Measurements from ENCODE around the gene USP24. TPM values are rescaled to one million over a fixed set of nuclear protein-coding genes. Genes with fewer than 3 reads are reported as not detected.

Gene USP24
- polyA plus RNA-seq, 6 donors from 2014 or later: 4.6 to 15.2 (median 8.5) TPM

DNA sequence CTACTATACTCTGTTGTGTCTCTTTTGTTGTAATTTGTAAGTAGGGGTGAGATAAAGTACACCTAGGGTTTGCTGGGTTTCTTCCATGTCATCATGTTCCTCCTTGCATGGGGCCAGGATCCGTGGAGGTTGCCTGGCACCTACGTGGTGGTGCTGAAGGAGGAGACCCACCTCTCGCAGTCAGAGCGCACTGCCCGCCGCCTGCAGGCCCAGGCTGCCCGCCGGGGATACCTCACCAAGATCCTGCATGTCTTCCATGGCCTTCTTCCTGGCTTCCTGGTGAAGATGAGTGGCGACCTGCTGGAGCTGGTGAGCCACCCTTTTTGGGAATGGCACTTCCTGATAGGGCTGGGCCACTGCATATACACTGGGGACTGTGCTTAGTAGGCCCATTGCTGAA is 171.4 kb downstream of the USP24 start:
- Mint-ChIP-seq H3K27ac (no peak overlapping the region), H3K9me3 (no peaks in the 10 kb centered on the region), H3K4me3 (no peak overlapping the region), H3K4me1 (peaks cover 0 to 3% (median 0%) of the 10 kb centered on the region in 3 donors), H3K36me3 (no peaks in the 10 kb centered on the region), H3K27me3 (peaks cover 20 to 49% (median 44%) of the 10 kb centered on the region in 3 donors)
- DNase-seq (no peak), ATAC-seq (ENCODE audit: low read depth in 2 of 2) (no peak)

DNA sequence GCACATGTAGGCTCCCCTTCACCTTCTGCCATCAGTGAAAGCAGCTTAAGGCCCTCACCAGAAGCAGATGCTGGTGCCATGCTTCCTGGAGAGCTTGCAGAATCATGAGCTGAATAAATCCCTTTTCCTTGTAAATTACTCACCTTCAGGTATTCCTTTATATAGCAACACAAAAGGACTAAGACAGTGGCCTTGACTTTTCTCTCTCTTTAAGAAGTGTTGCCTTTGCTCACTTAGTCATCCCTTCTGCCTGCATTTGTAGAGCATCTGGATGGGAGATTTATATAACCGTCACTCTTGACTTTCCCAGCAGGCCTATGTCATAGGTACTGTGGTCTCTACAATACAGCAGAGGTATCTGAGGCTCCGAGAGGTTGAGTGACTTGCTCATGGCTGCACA is 172.2 kb downstream of the USP24 start:
- Mint-ChIP-seq H3K9me3 (no peaks in the 10 kb centered on the region), H3K27me3 (peaks cover 27 to 57% (median 50%) of the 10 kb centered on the region in 3 donors), H3K36me3 (no peaks in the 10 kb centered on the region), H3K4me3 (no peak overlapping the region), H3K27ac (no peak overlapping the region), H3K4me1 (peaks cover 0 to 3% (median 0%) of the 10 kb centered on the region in 3 donors)
- no peak for ATAC-seq (ENCODE audit: low read depth in 2 of 2)
- no peak for DNase-seq

DNA sequence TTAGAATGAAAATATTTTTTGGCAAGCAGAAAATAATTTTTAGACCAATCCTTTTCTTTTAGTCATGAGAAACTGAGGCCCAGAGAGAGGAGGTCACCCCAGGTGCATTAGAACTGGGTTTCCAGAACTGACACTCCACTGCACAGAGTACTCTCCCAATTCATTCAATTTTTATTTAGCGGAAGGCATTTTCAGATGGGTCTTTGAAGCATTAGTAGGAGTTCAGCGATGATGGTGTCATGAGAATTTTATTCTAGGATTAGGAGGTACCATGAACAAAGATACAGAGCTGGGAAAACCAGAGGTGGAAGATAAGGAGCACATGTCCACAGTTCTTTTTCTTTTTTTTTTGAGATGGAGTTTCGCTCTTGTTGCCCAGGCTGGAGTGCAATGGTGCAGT is 173.6 kb downstream of the USP24 start:
- no peaks in the 10 kb centered on the region for H3K9me3 Mint-ChIP-seq
- H3K27ac Mint-ChIP-seq: no peak overlapping the region
- DNase-seq (no peak), ATAC-seq (ENCODE audit: low read depth in 2 of 2) (no peak)
- H3K27me3 Mint-ChIP-seq: peaks cover 38 to 60% (median 59%) of the 10 kb centered on the region in 3 donors
- no peaks in the 10 kb centered on the region for H3K36me3 Mint-ChIP-seq
- H3K4me3 Mint-ChIP-seq: no peak overlapping the region
- H3K4me1 Mint-ChIP-seq: peaks cover 0 to 3% (median 0%) of the 10 kb centered on the region in 3 donors

DNA sequence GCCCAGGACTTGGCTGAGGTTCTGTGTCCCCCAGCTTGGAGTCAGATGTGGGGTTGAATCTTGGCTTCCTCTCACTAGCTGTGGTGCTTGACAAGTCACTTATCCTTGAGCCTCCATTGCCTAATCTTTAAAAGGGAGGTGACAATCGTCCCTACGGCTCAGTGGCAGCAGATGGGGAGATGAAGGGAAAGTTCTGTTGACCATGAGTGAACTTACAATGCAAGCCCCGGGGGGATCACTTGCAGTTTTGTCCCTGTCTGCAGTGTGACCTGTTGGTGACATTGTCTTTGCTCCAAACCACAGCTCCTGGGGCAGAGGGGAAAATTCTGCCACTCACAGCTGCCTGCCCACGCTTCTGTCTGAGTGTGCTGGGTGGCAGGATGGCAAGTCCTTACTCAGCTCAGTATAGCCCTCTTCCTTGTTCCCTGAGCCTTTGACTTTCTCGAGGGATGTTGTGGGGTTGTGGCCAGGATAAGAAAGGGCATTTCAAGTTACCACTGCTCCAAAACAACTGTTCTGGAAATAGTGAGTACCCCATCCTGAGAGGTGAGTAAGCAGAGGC is 174.2 kb downstream of the USP24 start:
- no peak overlapping the region for H3K4me3 Mint-ChIP-seq
- H3K36me3 Mint-ChIP-seq: no peaks in the 10 kb centered on the region
- H3K27ac Mint-ChIP-seq: no peak overlapping the region
- no peaks in the 10 kb centered on the region for H3K9me3 Mint-ChIP-seq
- peaks cover 42 to 63% (median 63%) of the 10 kb centered on the region in 3 donors for H3K27me3 Mint-ChIP-seq
- H3K4me1 Mint-ChIP-seq: peaks cover 0 to 3% (median 0%) of the 10 kb centered on the region in 3 donors
- DNase-seq (no peak), ATAC-seq (ENCODE audit: low read depth in 2 of 2) (no peak)

DNA sequence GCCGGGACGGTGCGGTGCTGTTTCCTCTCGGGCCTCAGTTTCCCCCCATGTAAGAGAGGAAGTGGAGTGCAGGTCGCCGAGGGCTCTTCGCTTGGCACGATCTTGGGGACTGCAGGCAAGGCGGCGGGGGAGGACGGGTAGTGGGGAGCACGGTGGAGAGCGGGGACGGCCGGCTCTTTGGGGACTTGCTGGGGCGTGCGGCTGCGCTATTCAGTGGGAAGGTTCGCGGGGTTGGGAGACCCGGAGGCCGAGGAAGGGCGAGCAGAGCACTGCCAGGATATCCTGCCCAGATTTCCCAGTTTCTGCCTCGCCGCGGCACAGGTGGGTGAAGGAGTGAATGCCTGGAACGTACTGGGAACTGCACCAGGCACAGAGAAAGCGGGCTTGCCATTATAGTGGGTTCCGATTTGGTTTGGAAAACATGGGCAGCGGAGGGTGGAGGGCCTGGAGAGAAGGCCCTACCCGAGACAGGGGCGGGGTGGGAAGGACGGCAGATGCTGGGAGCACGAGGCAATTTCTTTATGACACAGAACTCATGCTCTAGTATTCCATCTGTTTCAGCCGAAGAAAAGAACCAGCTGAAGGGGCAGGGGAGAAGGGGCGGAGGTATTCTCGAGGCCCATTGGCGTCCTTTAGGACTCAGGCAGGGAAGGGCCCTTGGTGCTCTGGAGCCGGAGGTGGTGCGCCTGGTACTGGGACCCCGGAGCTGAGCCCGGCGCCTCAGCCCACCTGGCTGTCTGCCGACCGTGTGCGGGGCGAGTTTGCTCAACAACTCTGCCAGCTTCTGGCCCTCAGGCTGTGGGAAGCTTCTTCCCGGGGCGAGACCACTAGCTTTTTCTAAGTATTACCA is 174.9 kb downstream of the USP24 start:
- ATAC-seq (ENCODE audit: low read depth in 2 of 2) (no peak), DNase-seq (no peak)
- H3K27ac Mint-ChIP-seq: no peak overlapping the region
- H3K4me1 Mint-ChIP-seq: peaks cover 0 to 3% (median 0%) of the 10 kb centered on the region in 3 donors
- H3K36me3 Mint-ChIP-seq: no peaks in the 10 kb centered on the region
- peaks cover 48 to 70% (median 69%) of the 10 kb centered on the region in 3 donors for H3K27me3 Mint-ChIP-seq
- H3K4me3 Mint-ChIP-seq: peak overlapping the region in 1 of 8 donors; percentile 59
- H3K9me3 Mint-ChIP-seq: no peaks in the 10 kb centered on the region

DNA sequence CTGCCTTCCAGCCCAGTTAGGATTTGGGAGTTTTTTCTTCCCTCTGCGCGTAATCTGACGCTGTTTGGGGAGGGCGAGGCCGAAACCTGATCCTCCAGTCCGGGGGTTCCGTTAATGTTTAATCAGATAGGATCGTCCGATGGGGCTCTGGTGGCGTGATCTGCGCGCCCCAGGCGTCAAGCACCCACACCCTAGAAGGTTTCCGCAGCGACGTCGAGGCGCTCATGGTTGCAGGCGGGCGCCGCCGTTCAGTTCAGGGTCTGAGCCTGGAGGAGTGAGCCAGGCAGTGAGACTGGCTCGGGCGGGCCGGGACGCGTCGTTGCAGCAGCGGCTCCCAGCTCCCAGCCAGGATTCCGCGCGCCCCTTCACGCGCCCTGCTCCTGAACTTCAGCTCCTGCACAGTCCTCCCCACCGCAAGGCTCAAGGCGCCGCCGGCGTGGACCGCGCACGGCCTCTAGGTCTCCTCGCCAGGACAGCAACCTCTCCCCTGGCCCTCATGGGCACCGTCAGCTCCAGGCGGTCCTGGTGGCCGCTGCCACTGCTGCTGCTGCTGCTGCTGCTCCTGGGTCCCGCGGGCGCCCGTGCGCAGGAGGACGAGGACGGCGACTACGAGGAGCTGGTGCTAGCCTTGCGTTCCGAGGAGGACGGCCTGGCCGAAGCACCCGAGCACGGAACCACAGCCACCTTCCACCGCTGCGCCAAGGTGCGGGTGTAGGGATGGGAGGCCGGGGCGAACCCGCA is 175.7 kb downstream of the USP24 start, which contains the start of gene PCSK9:
Gene PCSK9, plus strand, starts transcription at position 207 of the 741 bp plus-strand sequence. Its CDS starts 290 bp downstream, at position 497.
- ATAC-seq (ENCODE audit: low read depth in 2 of 2) (no peak), DNase-seq (no peak)
- Mint-ChIP-seq H3K27me3 (peaks cover 53 to 78% (median 74%) of the 10 kb centered on the region in 3 donors), H3K9me3 (no peaks in the 10 kb centered on the region), H3K4me3 (peak within 1 kb of the TSS in 1 of 8 donors; percentile 59), H3K36me3 (no peaks in the 10 kb centered on the region), H3K27ac (peak within 1 kb of the TSS in 1 of 6 donors; percentile 90), H3K4me1 (peaks cover 0 to 3% (median 0%) of the 10 kb centered on the region in 3 donors)

DNA sequence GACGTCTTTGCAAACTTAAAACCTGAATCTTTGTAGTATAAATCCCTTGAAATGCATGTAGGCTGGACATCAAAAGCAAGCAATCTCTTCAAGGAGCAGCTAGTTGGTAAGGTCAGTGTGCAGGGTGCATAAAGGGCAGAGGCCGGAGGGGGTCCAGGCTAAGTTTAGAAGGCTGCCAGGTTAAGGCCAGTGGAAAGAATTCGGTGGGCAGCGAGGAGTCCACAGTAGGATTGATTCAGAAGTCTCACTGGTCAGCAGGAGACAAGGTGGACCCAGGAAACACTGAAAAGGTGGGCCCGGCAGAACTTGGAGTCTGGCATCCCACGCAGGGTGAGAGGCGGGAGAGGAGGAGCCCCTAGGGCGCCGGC is 176.2 kb downstream of the USP24 start:
- H3K4me1 Mint-ChIP-seq: peaks cover 0 to 3% (median 0%) of the 10 kb centered on the region in 3 donors
- H3K4me3 Mint-ChIP-seq: no peak overlapping the region
- peaks cover 55 to 80% (median 78%) of the 10 kb centered on the region in 3 donors for H3K27me3 Mint-ChIP-seq
- no peaks in the 10 kb centered on the region for H3K9me3 Mint-ChIP-seq
- DNase-seq: no peak
- ATAC-seq (ENCODE audit: low read depth in 2 of 2): no peak
- H3K27ac Mint-ChIP-seq: peak overlapping the region in 1 of 6 donors; percentile 90
- no peaks in the 10 kb centered on the region for H3K36me3 Mint-ChIP-seq

DNA sequence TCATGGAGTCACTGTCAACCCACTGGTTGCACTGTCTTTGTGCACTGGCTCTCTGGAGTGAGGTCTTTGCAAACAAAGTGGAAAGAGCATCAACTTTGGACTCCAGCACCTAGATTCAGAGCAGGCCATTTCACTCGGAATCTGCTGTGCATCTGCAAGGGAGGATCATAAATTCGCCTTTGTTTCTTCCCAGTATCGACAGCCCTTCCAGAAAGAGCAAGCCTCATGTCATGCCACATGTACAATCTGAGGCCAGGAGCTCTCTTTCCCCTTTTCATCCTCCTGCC is 176.7 kb downstream of the USP24 start:
- Mint-ChIP-seq H3K36me3 (peaks cover 0 to 2% of the 10 kb centered on the region in 2 donors), H3K4me3 (no peak overlapping the region), H3K9me3 (peaks cover 0 to under 1% (median 0%) of the 10 kb centered on the region in 7 donors), H3K27ac (no peak overlapping the region), H3K4me1 (peaks cover 0 to 3% (median 0%) of the 10 kb centered on the region in 3 donors), H3K27me3 (peaks cover 55 to 83% (median 77%) of the 10 kb centered on the region in 3 donors)
- DNase-seq (no peak), ATAC-seq (ENCODE audit: low read depth in 2 of 2) (no peak)

DNA sequence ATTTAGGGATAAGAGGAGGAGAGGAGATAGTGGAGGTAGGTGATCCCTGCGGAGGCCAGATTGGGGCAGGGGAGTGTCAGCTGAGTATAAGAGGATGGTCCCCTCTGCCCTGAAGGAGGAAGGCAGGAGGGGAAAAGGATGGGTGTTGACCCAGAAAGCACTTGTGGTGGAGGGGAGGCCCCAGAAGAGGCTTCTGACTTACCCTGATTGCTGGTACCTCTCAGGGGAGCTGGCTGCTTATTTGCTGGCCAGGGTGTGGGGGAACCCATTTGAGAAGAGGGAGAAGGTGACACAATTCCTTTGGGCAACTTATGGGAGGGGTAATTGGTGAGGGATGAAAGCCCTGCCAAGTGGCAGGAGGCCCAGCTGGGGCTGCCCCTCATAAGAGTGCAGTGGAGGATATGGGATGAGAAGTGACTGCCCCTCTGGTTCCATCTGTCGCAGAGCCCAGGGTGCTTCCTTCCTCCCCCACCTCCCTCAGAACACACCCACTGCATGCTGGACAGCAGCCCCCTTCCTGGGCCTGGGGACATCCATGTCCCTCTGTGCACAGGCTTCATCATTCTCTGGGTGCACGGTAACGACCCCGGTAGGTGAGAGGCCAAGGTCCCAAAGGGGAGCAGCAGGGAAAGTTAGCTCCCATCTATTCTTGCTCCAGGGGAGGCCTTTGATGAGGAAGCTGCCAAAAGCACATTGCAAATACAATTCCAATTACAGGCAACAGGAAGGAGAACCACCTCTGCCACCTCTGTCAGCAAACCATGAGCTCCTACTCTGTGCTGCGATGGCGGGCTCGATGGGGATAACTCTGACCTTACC is 177.2 kb downstream of the USP24 start:
- DNase-seq (no peak), ATAC-seq (ENCODE audit: low read depth in 2 of 2) (no peak)
- peaks cover 0 to 3% (median 0%) of the 10 kb centered on the region in 3 donors for H3K4me1 Mint-ChIP-seq
- H3K27ac Mint-ChIP-seq: no peak overlapping the region
- H3K9me3 Mint-ChIP-seq: peaks cover 0 to 4% (median 0%) of the 10 kb centered on the region in 7 donors
- H3K4me3 Mint-ChIP-seq: no peak overlapping the region
- peaks cover 0 to 7% of the 10 kb centered on the region in 2 donors for H3K36me3 Mint-ChIP-seq
- H3K27me3 Mint-ChIP-seq: peaks cover 55 to 89% (median 81%) of the 10 kb centered on the region in 3 donors

DNA sequence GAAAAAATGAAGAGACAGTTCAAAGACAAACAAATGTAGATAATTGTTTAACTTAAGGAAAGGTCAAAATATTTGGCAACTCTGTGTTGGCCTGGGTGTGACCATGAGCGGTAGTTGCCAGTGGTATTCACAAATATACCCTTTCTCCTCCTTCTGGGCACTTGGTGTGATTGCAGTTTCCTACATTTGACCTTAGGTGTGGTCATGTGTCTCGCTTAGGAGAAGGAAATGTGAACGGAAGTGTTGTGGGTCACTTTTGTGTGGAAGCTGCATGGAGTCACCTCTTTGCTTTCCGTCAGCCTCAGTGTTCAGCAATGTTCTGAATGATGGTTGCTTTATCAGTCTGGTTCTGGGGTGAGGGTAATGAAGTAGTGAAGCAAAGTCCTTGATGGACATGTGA is 179.3 kb downstream of the USP24 start:
- H3K4me3 Mint-ChIP-seq: no peak overlapping the region

DNA sequence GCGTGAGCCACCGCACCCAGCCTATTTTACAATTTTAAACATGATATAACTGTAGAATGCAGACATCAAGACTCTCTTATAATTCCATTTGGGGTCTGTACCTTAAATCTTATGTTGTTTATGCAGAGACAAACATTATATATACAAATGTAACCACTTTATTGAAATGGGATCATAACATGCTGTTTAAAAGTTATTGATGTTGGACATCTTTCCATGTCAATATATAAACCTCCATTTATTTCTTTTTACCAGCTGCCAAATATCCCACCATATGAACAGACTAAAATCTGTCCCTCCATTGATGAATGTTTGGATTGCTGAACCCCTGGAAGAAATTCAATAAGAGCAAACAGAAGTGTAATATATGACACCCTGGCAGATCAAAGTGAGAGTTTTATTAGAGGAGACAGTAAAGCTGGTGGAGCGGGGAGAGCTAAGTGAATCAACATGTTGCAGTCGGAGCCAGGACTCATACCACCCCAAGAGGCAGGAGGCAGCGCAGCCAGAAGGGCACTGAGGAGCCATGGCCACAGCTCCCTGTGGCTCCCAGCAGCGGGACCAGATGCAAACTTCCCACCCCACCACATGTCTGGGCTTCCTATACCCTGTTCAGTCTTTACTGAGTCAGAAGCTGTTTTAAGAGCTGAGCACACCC is 180.6 kb downstream of the USP24 start:
- ATAC-seq (ENCODE audit: low read depth in 2 of 2) (no peak), DNase-seq (no peak)
- Mint-ChIP-seq H3K4me1 (no peaks in the 10 kb centered on the region), H3K9me3 (peaks cover 0 to 4% (median 0%) of the 10 kb centered on the region in 7 donors), H3K27me3 (peaks cover 51 to 77% (median 53%) of the 10 kb centered on the region in 3 donors), H3K36me3 (peaks cover 0 to 7% of the 10 kb centered on the region in 2 donors), H3K27ac (no peak overlapping the region), H3K4me3 (no peak overlapping the region)

More for the DNA sequence above, 179.3 kb downstream of the USP24 start:
- ATAC-seq (ENCODE audit: low read depth in 2 of 2) (no peak), DNase-seq (no peak)
- peaks cover 53 to 77% (median 65%) of the 10 kb centered on the region in 3 donors for H3K27me3 Mint-ChIP-seq
- no peak overlapping the region for H3K27ac Mint-ChIP-seq
- peaks cover 0 to 7% of the 10 kb centered on the region in 2 donors for H3K36me3 Mint-ChIP-seq
- H3K4me1 Mint-ChIP-seq: peaks cover 0 to 3% (median 0%) of the 10 kb centered on the region in 3 donors
- peaks cover 0 to 4% (median 0%) of the 10 kb centered on the region in 7 donors for H3K9me3 Mint-ChIP-seq

DNA sequence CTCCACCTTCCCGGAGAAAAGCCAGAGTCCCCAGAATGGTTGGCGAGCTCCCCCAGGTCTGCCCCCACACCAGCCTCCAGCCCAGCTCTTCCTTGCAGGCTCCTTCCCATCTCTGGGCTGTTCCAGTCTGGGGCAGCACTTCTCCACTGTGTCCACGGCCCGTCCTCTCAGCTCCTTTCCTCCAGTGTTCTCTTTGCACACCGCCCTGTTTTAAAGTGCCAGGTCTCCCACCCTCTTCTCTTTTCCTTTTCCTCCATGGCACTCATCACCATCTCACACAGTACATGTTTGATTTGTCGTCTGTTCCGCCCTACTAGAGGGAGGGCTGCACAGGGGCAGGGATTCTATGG is 181.9 kb downstream of the USP24 start:
- Mint-ChIP-seq H3K27me3 (peaks cover 42 to 74% (median 49%) of the 10 kb centered on the region in 3 donors), H3K27ac (peak overlapping the region in 1 of 6 donors; percentile 3), H3K9me3 (peaks cover 0 to 4% (median 0%) of the 10 kb centered on the region in 7 donors), H3K4me1 (no peaks in the 10 kb centered on the region), H3K4me3 (no peak overlapping the region), H3K36me3 (peaks cover 0 to 7% of the 10 kb centered on the region in 2 donors)
- DNase-seq: no peak
- no peak for ATAC-seq (ENCODE audit: low read depth in 2 of 2)
